Prostate gland (tissue), 2 donors: ENCODE measurements around the gene SUN1.

ENCODE experiments used
- POLR2AphosphoS5 ChIP-seq: sonication (generic); formaldehyde crosslinking; IDR thresholded peaks from one replicate; pipeline ENCODE4 v1.6.1; 2017; ENCODE audit warnings: antibody characterized with exemption
- TF ChIP-seq, protein P1 (sequence below), 4 experiments: fragments of 200-600 bp in 2 of 4; fragments of 450-650 bp in 2 of 4; sonication (generic) in 2 of 4; IDR thresholded peaks; 1 replicate in 3 of 4; 2 replicates in 1 of 4; pipeline ENCODE4 v1.5.1; 2016 to 2019; ENCODE audit warnings: antibody characterized with exemption in 4 of 4, mild to moderate bottlenecking in 2 of 4, moderate library complexity in 2 of 4

DNA sequence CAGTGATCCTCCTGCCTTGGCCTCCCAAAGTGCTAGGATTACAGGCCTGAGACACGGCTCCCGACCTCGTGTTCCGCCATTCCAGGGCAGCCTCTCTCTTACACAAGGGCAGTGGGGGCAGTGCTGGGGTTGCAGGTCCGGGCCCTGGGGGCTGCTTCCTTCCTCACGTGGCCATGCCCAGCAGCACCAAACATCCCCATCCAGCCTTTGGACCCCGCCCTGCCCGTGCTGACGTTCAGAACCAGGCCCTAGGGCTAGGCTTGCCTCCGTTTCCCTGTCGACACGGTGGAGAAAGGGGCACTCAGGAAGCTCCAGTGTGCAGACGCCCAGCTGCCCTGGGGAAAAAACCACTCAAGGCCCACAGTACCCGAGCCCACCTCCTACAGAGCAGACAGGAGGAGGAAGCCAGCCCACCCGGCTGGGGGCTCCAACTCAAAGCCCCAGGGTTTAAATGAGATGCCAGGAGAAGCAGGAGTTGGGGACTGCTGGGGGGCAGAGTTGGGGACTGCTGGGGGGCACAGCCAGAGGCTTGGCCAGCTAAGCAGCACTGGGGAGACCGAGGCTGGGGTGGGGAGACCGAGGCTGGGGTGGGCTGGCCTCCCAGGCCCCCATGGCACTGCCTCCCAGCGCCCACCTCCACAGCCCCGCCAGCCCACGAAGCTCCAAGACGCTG is 86.3 kb downstream of the SUN1 start:
- TF ChIP-seq, protein P1, sequence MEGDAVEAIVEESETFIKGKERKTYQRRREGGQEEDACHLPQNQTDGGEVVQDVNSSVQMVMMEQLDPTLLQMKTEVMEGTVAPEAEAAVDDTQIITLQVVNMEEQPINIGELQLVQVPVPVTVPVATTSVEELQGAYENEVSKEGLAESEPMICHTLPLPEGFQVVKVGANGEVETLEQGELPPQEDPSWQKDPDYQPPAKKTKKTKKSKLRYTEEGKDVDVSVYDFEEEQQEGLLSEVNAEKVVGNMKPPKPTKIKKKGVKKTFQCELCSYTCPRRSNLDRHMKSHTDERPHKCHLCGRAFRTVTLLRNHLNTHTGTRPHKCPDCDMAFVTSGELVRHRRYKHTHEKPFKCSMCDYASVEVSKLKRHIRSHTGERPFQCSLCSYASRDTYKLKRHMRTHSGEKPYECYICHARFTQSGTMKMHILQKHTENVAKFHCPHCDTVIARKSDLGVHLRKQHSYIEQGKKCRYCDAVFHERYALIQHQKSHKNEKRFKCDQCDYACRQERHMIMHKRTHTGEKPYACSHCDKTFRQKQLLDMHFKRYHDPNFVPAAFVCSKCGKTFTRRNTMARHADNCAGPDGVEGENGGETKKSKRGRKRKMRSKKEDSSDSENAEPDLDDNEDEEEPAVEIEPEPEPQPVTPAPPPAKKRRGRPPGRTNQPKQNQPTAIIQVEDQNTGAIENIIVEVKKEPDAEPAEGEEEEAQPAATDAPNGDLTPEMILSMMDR (IDR thresholded peaks at IDR 0.05), result no peak
- TF ChIP-seq POLR2AphosphoS5, result no peak
